Gastroesophageal sphincter (tissue), 3 donors: Measurements from ENCODE around the gene CYFIP2.

Experiments used
- POLR2A ChIP-seq, 2 donors: fragments of 450-650 bp; IDR thresholded peaks; one replicate each; pipeline ENCODE4 v1.6.1; 2017; ENCODE audit warnings: antibody characterized with exemption in 2 of 2, mild to moderate bottlenecking in 2 of 2, moderate library complexity in 1 of 2
- POLR2AphosphoS5 ChIP-seq: sonication (generic); formaldehyde crosslinking; IDR thresholded peaks from one replicate; pipeline ENCODE4 v1.6.1; 2017; ENCODE audit warnings: antibody characterized with exemption
- TF ChIP-seq, protein P1 (sequence below), 4 experiments: fragments of 200-600 bp in 2 of 4; fragments of 450-650 bp in 2 of 4; sonication (generic) in 1 of 4; IDR thresholded peaks; one replicate each; pipeline ENCODE4 v1.5.1; 2017 to 2019; ENCODE audit warnings: antibody characterized with exemption in 4 of 4, mild to moderate bottlenecking in 2 of 4, moderate library complexity in 2 of 4

- TF ChIP-seq, protein P1, sequence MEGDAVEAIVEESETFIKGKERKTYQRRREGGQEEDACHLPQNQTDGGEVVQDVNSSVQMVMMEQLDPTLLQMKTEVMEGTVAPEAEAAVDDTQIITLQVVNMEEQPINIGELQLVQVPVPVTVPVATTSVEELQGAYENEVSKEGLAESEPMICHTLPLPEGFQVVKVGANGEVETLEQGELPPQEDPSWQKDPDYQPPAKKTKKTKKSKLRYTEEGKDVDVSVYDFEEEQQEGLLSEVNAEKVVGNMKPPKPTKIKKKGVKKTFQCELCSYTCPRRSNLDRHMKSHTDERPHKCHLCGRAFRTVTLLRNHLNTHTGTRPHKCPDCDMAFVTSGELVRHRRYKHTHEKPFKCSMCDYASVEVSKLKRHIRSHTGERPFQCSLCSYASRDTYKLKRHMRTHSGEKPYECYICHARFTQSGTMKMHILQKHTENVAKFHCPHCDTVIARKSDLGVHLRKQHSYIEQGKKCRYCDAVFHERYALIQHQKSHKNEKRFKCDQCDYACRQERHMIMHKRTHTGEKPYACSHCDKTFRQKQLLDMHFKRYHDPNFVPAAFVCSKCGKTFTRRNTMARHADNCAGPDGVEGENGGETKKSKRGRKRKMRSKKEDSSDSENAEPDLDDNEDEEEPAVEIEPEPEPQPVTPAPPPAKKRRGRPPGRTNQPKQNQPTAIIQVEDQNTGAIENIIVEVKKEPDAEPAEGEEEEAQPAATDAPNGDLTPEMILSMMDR (IDR thresholded peaks at IDR 0.05): no peak
- TF ChIP-seq POLR2AphosphoS5 (no peak), POLR2A (IDR thresholded peaks at IDR 0.05) (no peak)
Measured at GRCh38 chr5:157284458-157285212, 18.7 kb downstream of the CYFIP2 start.
